ENCODE data around the gene HDDC2. TPM values are rescaled to one million over a fixed set of nuclear protein-coding genes. Genes with fewer than 3 reads are reported as not detected.

The HDDC2 gene, protein sequence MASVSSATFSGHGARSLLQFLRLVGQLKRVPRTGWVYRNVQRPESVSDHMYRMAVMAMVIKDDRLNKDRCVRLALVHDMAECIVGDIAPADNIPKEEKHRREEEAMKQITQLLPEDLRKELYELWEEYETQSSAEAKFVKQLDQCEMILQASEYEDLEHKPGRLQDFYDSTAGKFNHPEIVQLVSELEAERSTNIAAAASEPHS
- total RNA-seq = 100 to 1,000 TPM in 2 of 8 experiments, 10 to 100 TPM in 6; 53.4 to 138 (median 71.8) TPM

GRCh38 chr6:125301435-125302391 lies at the start of gene HDDC2:
HDDC2 (minus strand) TSS chr6:125301967; CDS start chr6:125301932, 35 bp downstream.
- 0 to 80% (median 14%) methylated on average over 1 to 10 of the region's 67 CpGs; no CpG with 5 or more reads in 6 of the 10 experiments for WGBS, 10 experiments

GRCh38 chr6:125346926-125347563 lies 45.3 kb upstream of the HDDC2 start:
- in situ Hi-C loops (cut with MboI; ENCODE audit: low pct_unique_long_range_greater_than_20kb in 2 of 9, low sequenced_read_pairs in 9 of 9, unreplicated experiment in 9 of 9) = no loop called here
- no peak for ATAC-seq (replicated peaks in 6 of 8)
- Histone ChIP-seq H3K4me3 (no peak overlapping the region), H3K4me1 (replicated peaks in 1 of 2) (peaks cover 0 to 3% of the 10 kb centered on the region in 2 donors), H3K27ac (no peak overlapping the region)
- 32 to 92% (median 87%) methylated on average over 6 to 11 of the region's 11 CpGs for WGBS, 10 experiments

More at GRCh38 chr6:125301435-125302391, at the start of gene HDDC2:
- peak; percentile 83 to 95 (median 92) for ATAC-seq (replicated peaks in 6 of 8)
- peaks cover 9 to 14% of the 10 kb centered on the region in 2 donors for H3K4me1 ChIP-seq (replicated peaks in 1 of 2)
- in situ Hi-C loops (cut with MboI; ENCODE audit: low pct_unique_long_range_greater_than_20kb in 2 of 9, low sequenced_read_pairs in 9 of 9, unreplicated experiment in 9 of 9) = loop anchor here in 5 of 9 experiments (25.0 kb wide), 2 partner anchors 661 to 686 kb away; partner anchors contain the start of genes HINT3 (in 4 of the 5) and TRMT11 (in 1 of the 5)
- H3K4me3 ChIP-seq = peak within 1 kb of the TSS; percentile 56 to 97 (median 74)
- peak within 1 kb of the TSS; percentile 81 to 93 for H3K27ac ChIP-seq

DNA sequence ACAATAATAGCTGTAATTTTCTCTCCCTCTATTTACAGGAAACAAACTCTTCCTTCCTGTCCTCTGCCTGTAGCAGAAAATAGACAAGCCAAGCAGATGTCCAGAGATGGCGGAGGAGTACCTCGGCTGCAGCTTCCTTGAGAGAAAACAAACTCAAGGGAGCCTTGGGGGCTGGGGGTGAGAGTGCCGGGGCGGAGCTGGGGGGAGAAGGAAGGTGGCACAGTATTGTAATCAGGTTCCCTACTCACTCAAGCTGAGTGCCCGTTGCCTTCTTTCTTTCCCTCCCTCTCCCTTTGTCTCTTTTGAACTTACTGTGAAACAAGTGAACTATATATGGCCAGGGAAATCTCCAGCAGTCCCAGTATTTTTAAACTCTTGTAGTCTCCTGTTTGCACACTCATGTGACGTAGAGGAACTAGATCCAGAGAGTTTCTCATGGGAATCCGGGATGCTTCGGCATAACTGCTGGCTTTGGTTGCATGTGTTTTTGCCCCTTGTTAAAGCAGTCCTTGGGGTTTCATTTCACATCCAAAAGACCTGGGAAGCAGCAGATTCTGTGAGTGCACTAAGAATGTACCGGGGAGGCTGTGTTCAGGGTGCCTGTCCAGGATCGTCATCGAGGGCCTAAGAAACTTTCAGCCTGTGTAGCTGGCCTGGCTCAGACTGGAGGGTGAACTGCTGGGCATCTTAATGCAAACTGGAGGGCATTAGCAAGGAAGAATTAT lies 44.6 kb upstream of the HDDC2 start:
- in situ Hi-C loops (cut with MboI; ENCODE audit: low pct_unique_long_range_greater_than_20kb in 2 of 9, low sequenced_read_pairs in 9 of 9, unreplicated experiment in 9 of 9) = no loop called here
- ATAC-seq (replicated peaks in 6 of 8) = peak in 3 of 8 experiments; percentile 41 to 68 (median 61)
- H3K27ac ChIP-seq = no peak overlapping the region

GRCh38 chr6:125341460-125341859 lies 39.7 kb upstream of the HDDC2 start:
- Histone ChIP-seq H3K4me3 (no peak overlapping the region), H3K27ac (peak overlapping the region in 1 of 2 donors; percentile 46), H3K4me1 (replicated peaks in 1 of 2) (peaks cover 13 to 22% of the 10 kb centered on the region in 2 donors)
- 0 to 100% (median 59%) methylated on average over 1 to 2 of the region's 2 CpGs for WGBS, 10 experiments
- peak in 1 of 8 experiments; percentile 7 for ATAC-seq (replicated peaks in 6 of 8)
- in situ Hi-C loops (cut with MboI; ENCODE audit: low pct_unique_long_range_greater_than_20kb in 2 of 9, low sequenced_read_pairs in 9 of 9, unreplicated experiment in 9 of 9) = no loop called here

More for the DNA sequence above, 44.6 kb upstream of the HDDC2 start:
- Histone ChIP-seq H3K4me3 (no peak overlapping the region), H3K4me1 (replicated peaks in 1 of 2) (peaks cover 4 to 5% of the 10 kb centered on the region in 2 donors)
- 14 to 95% (median 70%) methylated on average over 1 to 7 of the region's 11 CpGs; no CpG with 5 or more reads in 3 of the 10 experiments for WGBS, 10 experiments

GRCh38 chr6:125340991-125341390 lies 39.2 kb upstream of the HDDC2 start:
- ATAC-seq (replicated peaks in 6 of 8) = peak in 5 of 8 experiments; percentile 98 to 99 (median 99)
- whole genome bisulfite sequencing, 10 experiments = 0 to 57% (median 46%) methylated on average over 1 to 2 of the region's 2 CpGs; no CpG with 5 or more reads in 3 of the 10 experiments
- in situ Hi-C loops (cut with MboI; ENCODE audit: low pct_unique_long_range_greater_than_20kb in 2 of 9, low sequenced_read_pairs in 9 of 9, unreplicated experiment in 9 of 9) = no loop called here
- peaks cover 10 to 22% of the 10 kb centered on the region in 2 donors for H3K4me1 ChIP-seq (replicated peaks in 1 of 2)
- peak overlapping the region in 1 of 2 donors; percentile 44 for H3K27ac ChIP-seq
- no peak overlapping the region for H3K4me3 ChIP-seq

- peak overlapping the region in 1 of 2 donors; percentile 44 for H3K27ac ChIP-seq
- 0 to 100% (median 78%) methylated on average over 1 to 3 of the region's 3 CpGs; no CpG with 5 or more reads in 2 of the 10 experiments for WGBS, 10 experiments
- in situ Hi-C loops (cut with MboI; ENCODE audit: low pct_unique_long_range_greater_than_20kb in 2 of 9, low sequenced_read_pairs in 9 of 9, unreplicated experiment in 9 of 9) = no loop called here
Observed at GRCh38 chr6:125340175-125340835, 38.5 kb upstream of the HDDC2 start.

DNA sequence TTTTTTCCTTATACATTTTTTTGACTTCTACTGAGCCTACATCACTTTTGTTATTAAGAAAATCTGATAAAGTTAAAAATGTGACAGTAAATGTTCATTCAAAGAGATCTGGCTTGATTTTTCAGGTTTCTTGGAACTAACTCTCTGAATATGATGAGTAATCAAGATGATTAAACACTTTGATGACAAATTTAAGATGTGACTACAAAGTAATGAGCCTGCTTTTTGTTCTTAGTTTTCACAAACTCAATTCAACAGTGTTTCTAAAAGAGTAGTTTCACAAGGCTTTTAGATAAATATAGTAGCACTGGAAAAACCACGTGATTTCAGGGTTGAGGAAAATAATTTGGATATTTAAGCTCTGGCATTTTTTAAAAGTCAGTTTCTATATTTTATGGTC lies 37.9 kb upstream of the HDDC2 start:
- WGBS, 10 experiments = 0 to 100% (median 63%) methylated on average over 1 of the region's 1 CpG; no CpG with 5 or more reads in 1 of the 10 experiments
- ATAC-seq (replicated peaks in 6 of 8) = no peak
- in situ Hi-C loops (cut with MboI; ENCODE audit: low pct_unique_long_range_greater_than_20kb in 2 of 9, low sequenced_read_pairs in 9 of 9, unreplicated experiment in 9 of 9) = no loop called here

More at GRCh38 chr6:125340175-125340835, 38.5 kb upstream of the HDDC2 start:
- peaks cover 10 to 22% of the 10 kb centered on the region in 2 donors for H3K4me1 ChIP-seq (replicated peaks in 1 of 2)
- no peak overlapping the region for H3K4me3 ChIP-seq
- ATAC-seq (replicated peaks in 6 of 8) = peak in 1 of 8 experiments; percentile 6

DNA sequence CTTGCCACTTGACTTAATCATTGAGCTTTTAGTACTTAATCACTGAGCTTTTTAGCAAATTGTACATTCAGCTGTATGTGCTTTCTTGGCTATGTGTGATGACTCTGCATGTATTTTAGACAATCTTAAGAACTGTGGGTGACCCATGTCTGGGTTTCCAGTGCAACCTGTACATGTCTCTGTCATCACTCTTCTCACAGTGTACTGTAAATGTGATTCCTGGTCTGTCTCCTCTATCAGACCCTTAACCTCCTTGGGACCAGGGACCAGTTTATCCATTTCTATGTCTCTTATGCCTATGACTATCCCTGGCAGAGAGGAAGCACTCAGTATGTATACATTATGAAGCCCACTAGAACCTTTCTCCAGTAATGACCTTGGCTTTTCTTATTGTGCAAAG lies 36.6 kb upstream of the HDDC2 start:
- H3K4me3 ChIP-seq = no peak overlapping the region
- H3K27ac ChIP-seq = no peak overlapping the region
- in situ Hi-C loops (cut with MboI; ENCODE audit: low pct_unique_long_range_greater_than_20kb in 2 of 9, low sequenced_read_pairs in 9 of 9, unreplicated experiment in 9 of 9) = no loop called here
- no peak for ATAC-seq (replicated peaks in 6 of 8)
- H3K4me1 ChIP-seq (replicated peaks in 1 of 2) = peaks cover 10 to 22% of the 10 kb centered on the region in 2 donors

More for the DNA sequence above, 37.9 kb upstream of the HDDC2 start:
- Histone ChIP-seq H3K27ac (no peak overlapping the region), H3K4me3 (no peak overlapping the region), H3K4me1 (replicated peaks in 1 of 2) (peaks cover 10 to 22% of the 10 kb centered on the region in 2 donors)

GRCh38 chr6:125337706-125338105 lies 35.9 kb upstream of the HDDC2 start:
- in situ Hi-C loops (cut with MboI; ENCODE audit: low pct_unique_long_range_greater_than_20kb in 2 of 9, low sequenced_read_pairs in 9 of 9, unreplicated experiment in 9 of 9) = no loop called here
- WGBS, 10 experiments = 0 to 100% (median 92%) methylated on average over 1 to 3 of the region's 6 CpGs; no CpG with 5 or more reads in 4 of the 10 experiments
- no peak overlapping the region for H3K4me3 ChIP-seq
- ATAC-seq (replicated peaks in 6 of 8) = no peak
- peaks cover 10 to 22% of the 10 kb centered on the region in 2 donors for H3K4me1 ChIP-seq (replicated peaks in 1 of 2)
- H3K27ac ChIP-seq = no peak overlapping the region

DNA sequence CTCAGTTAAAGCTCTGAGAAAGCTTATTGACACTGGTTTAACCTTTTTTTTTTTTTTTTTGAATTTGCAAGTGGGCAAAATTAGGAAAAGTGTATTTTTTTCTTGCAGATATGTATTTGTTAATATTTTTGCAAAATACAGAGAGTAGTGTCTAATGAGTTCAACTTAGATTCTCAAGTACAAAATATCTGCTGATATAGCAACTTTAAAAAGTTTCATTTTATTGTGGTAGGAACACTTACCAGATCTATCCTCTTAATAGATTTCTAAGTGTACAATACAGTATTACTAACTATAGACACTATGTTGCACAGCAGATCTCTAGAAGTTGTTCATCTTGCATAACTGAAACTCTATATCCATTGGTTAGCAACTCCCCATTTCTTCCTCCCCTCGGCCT lies 30.9 kb upstream of the HDDC2 start:
- Histone ChIP-seq H3K4me1 (replicated peaks in 1 of 2) (no peaks in the 10 kb centered on the region), H3K27ac (no peak overlapping the region), H3K4me3 (no peak overlapping the region)
- WGBS, 10 experiments = 25 to 100% (median 71%) methylated on average over 1 of the region's 1 CpG; no CpG with 5 or more reads in 3 of the 10 experiments
- in situ Hi-C loops (cut with MboI; ENCODE audit: low pct_unique_long_range_greater_than_20kb in 2 of 9, low sequenced_read_pairs in 9 of 9, unreplicated experiment in 9 of 9) = no loop called here
- no peak for ATAC-seq (replicated peaks in 6 of 8)

- H3K4me1 ChIP-seq (replicated peaks in 1 of 2) = no peaks in the 10 kb centered on the region
- in situ Hi-C loops (cut with MboI; ENCODE audit: low pct_unique_long_range_greater_than_20kb in 2 of 9, low sequenced_read_pairs in 9 of 9, unreplicated experiment in 9 of 9) = no loop called here
- WGBS, 10 experiments = 15 to 86% (median 50%) methylated on average over 1 to 2 of the region's 2 CpGs; no CpG with 5 or more reads in 4 of the 10 experiments
- ATAC-seq (replicated peaks in 6 of 8) = no peak
- H3K4me3 ChIP-seq = no peak overlapping the region
- H3K27ac ChIP-seq = no peak overlapping the region
Observed at GRCh38 chr6:125325586-125325985, 23.8 kb upstream of the HDDC2 start.
